ENCODE measurements around the gene KRTAP4-7.
"Not testable (repeated sequence)": the region's sequence is repeated elsewhere in the genome, so short reads cannot be mapped to it uniquely, and the experiment has no call there.

Gene KRTAP4-7

GRCh38 chr17:41108728-41109386 lies 24.9 kb downstream of the KRTAP4-7 start:
- FAIRE-seq; DNase-seq (ENCODE audit: low spot score): not testable (repeated sequence)

- DNase-seq (ENCODE audit: low spot score) (no peak), FAIRE-seq (peak; percentile 46)
Observed at GRCh38 chr17:41111151-41111885, 27.4 kb downstream of the KRTAP4-7 start.

- FAIRE-seq (no peak), DNase-seq (ENCODE audit: low spot score) (no peak)
Observed at GRCh38 chr17:41116297-41116696, 32.3 kb downstream of the KRTAP4-7 start.

GRCh38 chr17:41117846-41118386 lies 34.0 kb downstream of the KRTAP4-7 start, which contains the start of gene KRTAP4-11:
KRTAP4-11 (minus strand) TSS chr17:41118373; CDS start chr17:41118315, 58 bp downstream.
- FAIRE-seq; DNase-seq (ENCODE audit: low spot score): not testable (repeated sequence)

GRCh38 chr17:41118721-41119120 lies 34.8 kb downstream of the KRTAP4-7 start:
- DNase-seq (ENCODE audit: low spot score): no peak
- FAIRE-seq: no peak

GRCh38 chr17:41119696-41120690 lies 36.0 kb downstream of the KRTAP4-7 start:
- peak; percentile 54 for FAIRE-seq

GRCh38 chr17:41121742-41122141 lies 37.8 kb downstream of the KRTAP4-7 start:
- FAIRE-seq: no peak
- no peak for DNase-seq (ENCODE audit: low spot score)

More at GRCh38 chr17:41119696-41120690, 36.0 kb downstream of the KRTAP4-7 start:
- not testable (repeated sequence) for DNase-seq (ENCODE audit: low spot score)

- FAIRE-seq; DNase-seq (ENCODE audit: low spot score): not testable (repeated sequence)
Observed at GRCh38 chr17:41123292-41123990, 39.5 kb downstream of the KRTAP4-7 start.

- not testable (repeated sequence) for FAIRE-seq
Observed at GRCh38 chr17:41123991-41124371, 40.0 kb downstream of the KRTAP4-7 start, which contains the start of gene KRTAP4-12. KRTAP4-12 (minus strand) TSS chr17:41124182; CDS start chr17:41124122, 60 bp downstream.

GRCh38 chr17:41125064-41125463 lies 41.1 kb downstream of the KRTAP4-7 start:
- FAIRE-seq: no peak
- no peak for DNase-seq (ENCODE audit: low spot score)

More at GRCh38 chr17:41123991-41124371, 40.0 kb downstream of the KRTAP4-7 start, which contains the start of gene KRTAP4-12:
- not testable (repeated sequence) for DNase-seq (ENCODE audit: low spot score)

- no peak for DNase-seq (ENCODE audit: low spot score)
- FAIRE-seq: no peak
Observed at GRCh38 chr17:41126412-41126811, 42.5 kb downstream of the KRTAP4-7 start.

GRCh38 chr17:41127371-41127770 lies 43.4 kb downstream of the KRTAP4-7 start:
- FAIRE-seq (no peak), DNase-seq (ENCODE audit: low spot score) (no peak)

GRCh38 chr17:41131979-41132378 lies 48.0 kb downstream of the KRTAP4-7 start:
- DNase-seq (ENCODE audit: low spot score) (peak; percentile 76), FAIRE-seq (peak; percentile 87)

GRCh38 chr17:41133880-41134735 lies 50.2 kb downstream of the KRTAP4-7 start:
- DNase-seq (ENCODE audit: low spot score): no peak
- FAIRE-seq: no peak

Data from RCC 7860 (cell line).